ENCODE results near the gene MCTP1.

DNA sequence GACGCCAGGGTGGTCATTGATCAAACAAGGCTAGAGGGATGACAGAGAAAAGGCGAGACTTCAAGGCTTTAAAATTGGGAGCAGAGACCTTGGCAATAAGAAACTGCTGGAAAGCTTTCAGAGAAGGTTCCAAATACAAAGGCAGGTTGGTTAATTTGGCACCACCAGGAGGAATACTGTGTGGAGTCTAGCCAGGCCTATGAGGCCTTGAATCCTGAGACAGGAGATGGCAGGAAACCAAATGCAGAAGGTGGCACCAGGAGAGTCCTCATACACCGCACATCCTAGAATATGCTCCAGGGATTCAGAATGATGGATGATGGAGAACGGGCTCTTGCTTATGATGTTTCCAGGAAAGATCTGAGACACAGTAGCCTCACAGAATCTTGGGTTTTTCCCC, 90.0 kb downstream of the MCTP1 start:
- TF ChIP-seq POLR2AphosphoS5 (IDR thresholded peaks at IDR 0.05; ENCODE audit: low read depth, low read length) (no peak), CTCF (IDR thresholded peaks at IDR 0.05 in 2 of 3, conservative IDR thresholded peaks at IDR 0.05 in 1 of 3; ENCODE audit: borderline replicate concordance in 1 of 3, insufficient read depth in 1 of 3, low read depth in 2 of 3, low read length in 2 of 3) (no peak), POLR2A (IDR thresholded peaks at IDR 0.05; ENCODE audit: borderline replicate concordance, extremely low read depth, insufficient read depth, insufficient read length) (no peak), RAD21 (IDR thresholded peaks at IDR 0.05; ENCODE audit: low read depth) (no peak), REST (IDR thresholded peaks at IDR 0.05; ENCODE audit: low read depth) (no peak), JUND (IDR thresholded peaks at IDR 0.05) (no peak), MAX (IDR thresholded peaks at IDR 0.05) (no peak), EZH2 (IDR thresholded peaks at IDR 0.05) (no peak)
- TF ChIP-seq, protein P1, sequence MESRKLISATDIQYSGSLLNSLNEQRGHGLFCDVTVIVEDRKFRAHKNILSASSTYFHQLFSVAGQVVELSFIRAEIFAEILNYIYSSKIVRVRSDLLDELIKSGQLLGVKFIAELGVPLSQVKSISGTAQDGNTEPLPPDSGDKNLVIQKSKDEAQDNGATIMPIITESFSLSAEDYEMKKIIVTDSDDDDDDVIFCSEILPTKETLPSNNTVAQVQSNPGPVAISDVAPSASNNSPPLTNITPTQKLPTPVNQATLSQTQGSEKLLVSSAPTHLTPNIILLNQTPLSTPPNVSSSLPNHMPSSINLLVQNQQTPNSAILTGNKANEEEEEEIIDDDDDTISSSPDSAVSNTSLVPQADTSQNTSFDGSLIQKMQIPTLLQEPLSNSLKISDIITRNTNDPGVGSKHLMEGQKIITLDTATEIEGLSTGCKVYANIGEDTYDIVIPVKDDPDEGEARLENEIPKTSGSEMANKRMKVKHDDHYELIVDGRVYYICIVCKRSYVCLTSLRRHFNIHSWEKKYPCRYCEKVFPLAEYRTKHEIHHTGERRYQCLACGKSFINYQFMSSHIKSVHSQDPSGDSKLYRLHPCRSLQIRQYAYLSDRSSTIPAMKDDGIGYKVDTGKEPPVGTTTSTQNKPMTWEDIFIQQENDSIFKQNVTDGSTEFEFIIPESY (IDR thresholded peaks at IDR 0.05; ENCODE audit: extremely low read depth, insufficient replicate concordance, low read length), result no peak

Measured in HCT116 (cell line).